Activated naive CD4-positive, alpha-beta T cell treated with anti-CD3 and anti-CD28 coated beads, Interleukin-2, amount 50 U/mL, for 72 hours (primary cell): ENCODE measurements around the gene IQCN. TPM values are rescaled to one million over a fixed set of nuclear protein-coding genes. Genes with fewer than 3 reads are reported as not detected.
"Not testable (repeated sequence)": the region's sequence is repeated elsewhere in the genome, so short reads cannot be mapped to it uniquely, and the experiment has no call there.

Experiments
- ATAC-seq, 2 donors: fragments of 150-1000 bp; cut with Tn5 transposase; 2 replicates each; pipeline ENCODE4 v1.10.0; 2021; ENCODE audit warnings: mild to moderate bottlenecking in 2 of 2, moderate library complexity in 2 of 2
- DNase-seq, 2 donors: peaks; one replicate each; pipeline ENCODE4 v3.0.0; 2021 to 2022; ENCODE audit warnings: low spot score in 2 of 2
- H3K27ac Mint-ChIP-seq, 2 donors: one replicate each; pipeline ENCODE4 v1.8.0; 2022; ENCODE audit warnings: mild to moderate bottlenecking in 2 of 2, mixed read lengths in 2 of 2
- H3K36me3 Mint-ChIP-seq, 2 donors: one replicate each; pipeline ENCODE4 v1.8.0; 2022; ENCODE audit warnings: mixed read lengths in 2 of 2
- H3K9me3 Mint-ChIP-seq, 2 donors: one replicate each; pipeline ENCODE4 v1.8.0; 2022; ENCODE audit warnings: mixed read lengths in 2 of 2
- total RNA-seq, 2 donors: library from RNA; stranded (reverse); gene quantifications; one replicate each; pipeline ENCODE4 v1.2.3, GENCODE V29; 2022

The IQCN gene
- total RNA-seq, 2 donors from 2014 or later, result 0.45 to 1.5 TPM

DNA sequence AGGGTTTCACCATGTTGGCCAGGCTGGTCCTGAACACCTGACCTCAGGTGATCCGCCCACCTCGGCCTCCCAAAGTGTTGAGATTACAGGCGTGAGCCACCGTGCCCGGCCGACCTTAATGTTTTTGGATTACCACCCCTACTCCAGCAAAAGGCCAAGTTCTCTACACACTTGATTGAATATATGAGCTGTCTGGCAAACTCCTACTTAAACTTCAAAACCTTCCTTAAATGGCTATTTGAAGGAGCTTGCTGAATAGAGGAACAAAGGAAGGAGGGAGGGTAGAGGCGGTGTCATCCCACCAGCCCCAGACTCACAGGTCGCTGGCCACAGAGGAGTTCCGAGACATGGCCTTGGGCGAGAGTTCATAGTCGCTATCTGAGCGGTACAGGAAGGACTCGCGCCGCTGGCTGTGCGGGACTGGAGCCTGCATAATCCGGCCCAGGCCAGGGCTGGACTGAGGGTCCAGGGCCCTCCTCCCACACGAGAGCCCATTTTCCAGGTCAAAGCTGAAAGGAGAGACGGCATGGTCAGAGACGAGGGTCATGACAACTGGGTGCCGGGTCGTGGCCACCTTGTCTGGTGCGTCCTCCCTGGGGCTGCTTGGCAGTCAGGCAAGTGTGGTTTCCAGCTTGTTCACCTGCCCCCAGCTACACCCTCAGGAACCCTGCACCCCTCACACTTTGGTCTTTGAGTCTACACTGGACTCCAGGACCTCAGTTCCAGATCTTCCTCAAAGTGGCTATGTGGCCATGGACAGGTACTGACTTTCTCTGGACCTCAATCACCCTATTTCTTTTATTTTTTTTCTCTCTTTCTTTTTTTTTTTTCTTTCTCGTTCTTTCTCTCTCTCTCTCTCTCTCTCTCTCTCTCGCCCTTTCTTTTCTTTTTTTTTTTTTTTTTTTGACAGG, 52.2 kb downstream of the IQCN start:
- DNase-seq, result no peak
- H3K9me3 Mint-ChIP-seq, result no peaks in the 10 kb centered on the region
- no peak overlapping the region for H3K27ac Mint-ChIP-seq
- H3K36me3 Mint-ChIP-seq, result peaks cover 8 to 9% of the 10 kb centered on the region in 2 donors
- no peak for ATAC-seq

GRCh38 chr19:18220632-18221275, 53.5 kb downstream of the IQCN start:
- ATAC-seq, result no peak
- Mint-ChIP-seq H3K36me3 (peaks cover 8 to 9% of the 10 kb centered on the region in 2 donors), H3K9me3 (no peaks in the 10 kb centered on the region), H3K27ac (no peak overlapping the region)
- DNase-seq, result no peak

- no peak for ATAC-seq
- H3K27ac Mint-ChIP-seq, result no peak overlapping the region
- DNase-seq, result no peak
- no peaks in the 10 kb centered on the region for H3K9me3 Mint-ChIP-seq
- H3K36me3 Mint-ChIP-seq, result peaks cover 8 to 9% of the 10 kb centered on the region in 2 donors
Measured at GRCh38 chr19:18219911-18220631, 54.2 kb downstream of the IQCN start.

DNA sequence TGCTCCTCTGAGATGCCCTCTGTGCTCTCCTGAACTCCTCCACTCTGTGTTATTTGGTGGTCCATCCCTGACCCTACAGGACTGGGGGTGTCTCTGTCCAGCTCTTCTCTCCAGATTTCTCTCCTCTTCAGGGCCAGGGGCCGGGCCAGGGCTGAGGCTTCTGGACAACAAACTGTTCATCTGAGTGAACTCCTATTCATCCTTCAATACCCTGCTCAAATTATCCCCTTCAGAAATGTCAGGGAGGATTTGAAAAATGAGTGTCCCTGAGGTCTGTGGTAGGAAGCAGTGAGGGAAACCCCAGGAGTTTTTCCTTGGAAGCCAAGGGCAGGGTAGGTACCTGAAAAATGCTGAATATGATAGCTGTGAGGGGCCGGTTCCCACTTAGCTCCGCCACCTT, 55.7 kb downstream of the IQCN start:
- ATAC-seq (no peak), DNase-seq (no peak)
- Mint-ChIP-seq H3K36me3 (no peaks in the 10 kb centered on the region), H3K9me3 (no peaks in the 10 kb centered on the region), H3K27ac (no peak overlapping the region)

GRCh38 chr19:18218159-18218558, 56.1 kb downstream of the IQCN start:
- Mint-ChIP-seq H3K27ac (no peak overlapping the region), H3K9me3 (no peaks in the 10 kb centered on the region), H3K36me3 (no peaks in the 10 kb centered on the region)
- no peak for ATAC-seq
- DNase-seq, result no peak

DNA sequence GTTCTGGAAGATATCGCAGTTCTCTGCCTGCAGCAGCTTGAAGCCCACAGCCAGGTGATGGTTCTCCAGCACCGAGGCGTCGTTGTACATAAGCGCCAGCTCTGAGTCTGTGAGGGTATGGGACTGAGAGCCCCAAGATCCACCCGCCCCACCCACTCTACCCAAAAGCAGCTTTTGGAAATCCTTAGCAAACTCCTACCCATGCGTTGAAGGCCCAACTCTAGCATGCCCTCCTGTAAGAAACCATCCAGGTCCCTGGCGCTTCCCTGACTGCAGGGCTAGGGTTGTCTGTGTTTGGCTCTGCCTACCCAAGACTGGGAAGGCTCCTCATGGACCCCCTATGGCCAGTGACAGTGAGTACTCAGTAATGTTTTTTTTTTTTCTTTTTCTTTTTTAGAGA, 57.5 kb downstream of the IQCN start:
- no peak for DNase-seq
- Mint-ChIP-seq H3K9me3 (no peaks in the 10 kb centered on the region), H3K27ac (no peak overlapping the region), H3K36me3 (no peaks in the 10 kb centered on the region)
- ATAC-seq, result no peak

DNA sequence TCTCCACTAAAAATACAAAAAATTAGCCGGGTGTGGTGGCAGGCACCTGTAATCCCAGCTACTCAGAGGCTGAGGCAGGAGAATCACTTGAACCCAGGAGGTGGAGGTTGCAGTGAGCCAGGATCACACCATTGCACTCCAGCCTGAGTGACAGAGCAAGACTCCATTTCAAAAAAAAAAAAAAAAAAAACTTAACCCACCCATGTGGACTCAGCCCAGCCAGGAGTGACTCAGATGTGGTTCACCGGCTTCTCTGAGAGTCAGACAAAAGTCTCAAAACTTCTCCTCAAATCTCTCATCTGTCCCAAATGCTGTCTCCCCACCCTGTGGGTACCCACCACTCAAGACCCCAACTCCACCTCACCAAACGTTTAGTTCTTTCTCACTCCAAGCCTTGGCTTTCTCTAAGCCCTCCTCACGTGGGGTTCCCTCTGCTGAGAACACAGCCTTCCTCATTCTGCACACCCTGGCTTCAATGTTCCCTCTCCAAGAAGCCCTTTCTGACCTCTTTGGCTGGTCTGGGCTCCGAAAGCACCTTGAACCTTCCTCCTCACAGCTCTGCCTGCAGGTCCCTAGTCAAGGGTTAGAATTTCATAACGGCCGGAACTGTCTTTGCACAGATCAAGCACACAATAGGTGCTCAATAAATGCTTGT, 59.3 kb downstream of the IQCN start:
- ATAC-seq, result peak; percentile 59 to 75
- Mint-ChIP-seq H3K27ac (no peak overlapping the region), H3K9me3 (no peaks in the 10 kb centered on the region), H3K36me3 (no peaks in the 10 kb centered on the region)
- DNase-seq, result no peak

- H3K9me3 Mint-ChIP-seq, result no peaks in the 10 kb centered on the region
- H3K27ac Mint-ChIP-seq, result no peak overlapping the region
- DNase-seq (no peak), ATAC-seq (no peak)
- H3K36me3 Mint-ChIP-seq, result no peaks in the 10 kb centered on the region
Measured at GRCh38 chr19:18211683-18212082, 62.6 kb downstream of the IQCN start.

DNA sequence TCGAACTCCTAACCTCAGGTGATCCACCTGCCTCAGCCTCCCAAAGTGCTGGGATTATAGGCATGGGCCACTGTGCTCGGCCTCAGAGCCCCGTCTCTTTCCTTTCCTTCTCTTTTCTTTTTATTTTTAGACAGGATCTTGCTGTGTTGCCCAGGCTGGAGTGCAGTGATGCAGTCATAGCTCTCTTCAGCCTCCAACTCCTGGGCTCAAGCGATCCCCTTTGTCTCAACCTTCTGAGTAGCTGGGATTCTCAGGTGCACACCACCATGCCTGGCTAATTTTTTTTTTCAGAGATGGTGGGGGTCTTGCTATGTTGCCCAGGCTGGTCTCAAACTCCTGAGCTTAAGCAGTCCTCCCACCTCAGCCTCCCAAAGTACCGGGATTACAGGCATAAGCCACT, 64.3 kb downstream of the IQCN start:
- peak overlapping the region in 1 of 2 donors; percentile 33 for H3K27ac Mint-ChIP-seq
- H3K9me3 Mint-ChIP-seq, ATAC-seq, DNase-seq, H3K36me3 Mint-ChIP-seq: not testable (repeated sequence)

DNA sequence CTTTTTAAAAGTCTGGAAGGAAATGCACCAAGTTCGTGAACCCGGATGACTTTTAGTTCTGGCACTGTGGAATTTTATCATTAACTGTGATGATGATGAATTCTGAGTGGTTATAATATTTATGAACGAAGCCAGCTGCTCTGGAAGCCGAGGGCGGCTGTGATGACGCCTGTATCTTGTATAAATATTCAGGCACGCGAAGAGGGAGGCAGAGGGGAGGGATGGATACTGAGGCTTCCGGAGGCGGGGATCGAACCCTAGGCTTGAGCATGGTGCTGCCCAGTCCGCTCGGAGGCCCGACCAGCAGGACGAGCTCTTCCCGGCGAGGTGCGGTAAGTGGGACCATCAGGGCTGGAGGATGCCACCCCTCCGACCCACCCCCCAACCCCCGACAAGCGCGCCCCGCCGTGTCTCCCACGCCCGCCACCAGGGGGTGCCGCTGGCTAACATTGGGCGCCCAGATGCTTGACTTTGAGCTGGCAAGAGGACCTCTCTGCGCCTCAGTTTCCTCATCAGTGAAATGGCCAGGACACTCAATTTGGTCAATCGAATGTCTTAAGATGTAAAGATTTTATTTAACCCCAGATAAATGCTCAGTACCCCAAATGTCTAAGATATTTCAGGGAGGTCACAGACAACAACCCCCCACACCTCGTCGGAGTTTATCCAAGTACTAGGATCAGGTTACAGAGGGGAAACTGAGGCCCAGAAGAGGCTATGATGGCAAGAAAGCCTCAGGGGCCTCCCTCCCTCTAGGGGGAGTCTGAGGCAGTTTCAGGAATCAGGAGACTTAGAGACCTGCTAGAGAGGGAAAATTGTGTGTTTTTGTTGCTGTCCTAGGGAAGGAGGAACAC, 65.9 kb downstream of the IQCN start:
- ATAC-seq (no peak), DNase-seq (peak in 1 of 2 donors; percentile 82)
- Mint-ChIP-seq H3K9me3 (no peaks in the 10 kb centered on the region), H3K36me3 (peaks cover 0 to 5% of the 10 kb centered on the region in 2 donors), H3K27ac (no peak overlapping the region)

Other genes with a start within 250 kb of the IQCN start
- 10 to 100 TPM; 14.6 to 25.0 TPM for gene IL12RB1, start 187.5 kb downstream of the IQCN start, total RNA-seq
- gene MAST3, start 176.7 kb downstream of the IQCN start, total RNA-seq, result 10 to 100 TPM; 19.5 to 54.6 TPM
- 10 to 100 TPM; 13.6 to 18.3 TPM for gene PIK3R2, start 121.3 kb downstream of the IQCN start, total RNA-seq
- 10 to 100 TPM; 28.0 to 65.3 TPM for gene IFI30, start 100.6 kb downstream of the IQCN start, total RNA-seq
- 10 to 100 TPM in 1 of 2 donors, 1 to 10 TPM in 1; 5.4 to 14.0 TPM for gene MPV17L2, start 81.2 kb downstream of the IQCN start, total RNA-seq
- 1 to 10 TPM; 8.9 to 9.8 TPM for gene RAB3A, start 70.4 kb downstream of the IQCN start, total RNA-seq
- 1 to 10 TPM in 1 of 2 donors, under 1 TPM in 1; 0.12 to 1.0 TPM for gene PDE4C, start 48.0 kb downstream of the IQCN start, total RNA-seq
- 100 to 1,000 TPM; 213 to 255 TPM for gene JUND, start 7.2 kb upstream of the IQCN start, total RNA-seq
- 100 to 1,000 TPM; 280 to 379 TPM for gene LSM4, start 48.6 kb upstream of the IQCN start, total RNA-seq
- gene PGPEP1, start 66.1 kb upstream of the IQCN start, total RNA-seq, result 10 to 100 TPM; 38.3 to 47.2 TPM
- gene GDF15, start 111.7 kb upstream of the IQCN start, total RNA-seq, result 1 to 10 TPM in 1 of 2 donors, under 1 TPM in 1; 0.29 to 1.4 TPM
- not detected for gene LRRC25, start 123.2 kb upstream of the IQCN start, total RNA-seq
- 100 to 1,000 TPM in 1 of 2 donors, 10 to 100 TPM in 1; 31.7 to 102 TPM for gene SSBP4, start 144.9 kb upstream of the IQCN start, total RNA-seq
- gene ISYNA1, start 163.7 kb upstream of the IQCN start, total RNA-seq, result 10 to 100 TPM; 19.7 to 30.8 TPM
- gene ELL, start 247.6 kb upstream of the IQCN start, total RNA-seq, result 10 to 100 TPM; 18.8 to 23.0 TPM